ENCODE results near the gene CTXN2.
A peak's percentile ranks its signal among the peaks of the same experiment; 100 is the strongest.

CTXN2 gene

GRCh38 chr15:48191574-48192225, at the start of gene CTXN2:
Gene CTXN2 (plus strand): TSS chr15:48191665. CDS start chr15:48201301, 9,636 bp downstream.
- TF ChIP-seq CTCF (conservative IDR thresholded peaks at IDR 0.05): no peak
- H3K27ac ChIP-seq: peak within 1 kb of the TSS; percentile 56

GRCh38 chr15:48143856-48144255, 47.6 kb upstream of the CTXN2 start:
- no peak overlapping the region for H3K27ac ChIP-seq

GRCh38 chr15:48144889-48145288, 46.6 kb upstream of the CTXN2 start:
- no peak overlapping the region for H3K27ac ChIP-seq
- TF ChIP-seq CTCF (conservative IDR thresholded peaks at IDR 0.05): no peak

More at GRCh38 chr15:48143856-48144255, 47.6 kb upstream of the CTXN2 start:
- TF ChIP-seq CTCF (conservative IDR thresholded peaks at IDR 0.05): no peak

GRCh38 chr15:48145923-48146322, 45.5 kb upstream of the CTXN2 start:
- TF ChIP-seq CTCF (conservative IDR thresholded peaks at IDR 0.05): no peak
- H3K27ac ChIP-seq: no peak overlapping the region

GRCh38 chr15:48147358-48147757, 44.1 kb upstream of the CTXN2 start:
- no peak overlapping the region for H3K27ac ChIP-seq
- TF ChIP-seq CTCF (conservative IDR thresholded peaks at IDR 0.05): no peak

GRCh38 chr15:48149858-48150257, 41.6 kb upstream of the CTXN2 start:
- no peak for TF ChIP-seq CTCF (conservative IDR thresholded peaks at IDR 0.05)
- no peak overlapping the region for H3K27ac ChIP-seq

GRCh38 chr15:48153526-48153925, 37.9 kb upstream of the CTXN2 start:
- TF ChIP-seq CTCF (conservative IDR thresholded peaks at IDR 0.05): no peak
- H3K27ac ChIP-seq: peak overlapping the region; percentile 59

Data from VCaP (cell line).